ENCODE results near the gene C2orf68. TPM values are rescaled to one million over a fixed set of nuclear protein-coding genes. Genes with fewer than 3 reads are reported as not detected.

Gene C2orf68
- total and polyA plus RNA-seq, 2 of the 13 experiments (the other 11 are each of a cell fraction or from before 2014, with no cell fraction given), result 47.1 to 77.4 TPM

GRCh38 chr2:85578243-85579180 lies 33.4 kb downstream of the C2orf68 start (continued):
- TF ChIP-seq ZNF605 (CRISPR knock-in tag; IDR thresholded peaks at IDR 0.05), result no peak
- no peak for TF ChIP-seq KLF12 (CRISPR knock-in tag; IDR thresholded peaks at IDR 0.05; ENCODE audit: borderline replicate concordance)
- TF ChIP-seq, protein P1, sequence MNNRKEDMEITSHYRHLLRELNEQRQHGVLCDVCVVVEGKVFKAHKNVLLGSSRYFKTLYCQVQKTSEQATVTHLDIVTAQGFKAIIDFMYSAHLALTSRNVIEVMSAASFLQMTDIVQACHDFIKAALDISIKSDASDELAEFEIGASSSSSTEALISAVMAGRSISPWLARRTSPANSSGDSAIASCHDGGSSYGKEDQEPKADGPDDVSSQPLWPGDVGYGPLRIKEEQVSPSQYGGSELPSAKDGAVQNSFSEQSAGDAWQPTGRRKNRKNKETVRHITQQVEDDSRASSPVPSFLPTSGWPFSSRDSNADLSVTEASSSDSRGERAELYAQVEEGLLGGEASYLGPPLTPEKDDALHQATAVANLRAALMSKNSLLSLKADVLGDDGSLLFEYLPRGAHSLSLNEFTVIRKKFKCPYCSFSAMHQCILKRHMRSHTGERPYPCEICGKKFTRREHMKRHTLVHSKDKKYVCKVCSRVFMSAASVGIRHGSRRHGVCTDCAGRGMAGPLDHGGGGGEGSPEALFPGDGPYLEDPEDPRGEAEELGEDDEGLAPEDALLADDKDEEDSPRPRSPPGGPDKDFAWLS (CRISPR knock-in tag; IDR thresholded peaks at IDR 0.05; ENCODE audit: borderline replicate concordance), result no peak
- no peak for TF ChIP-seq ZNF264 (CRISPR knock-in tag; IDR thresholded peaks at IDR 0.05)
- TF ChIP-seq ZNF12 (CRISPR knock-in tag; IDR thresholded peaks at IDR 0.05), result no peak
- no peak for TF ChIP-seq GPBP1L1 (CRISPR knock-in tag; IDR thresholded peaks at IDR 0.05)
- peak; percentile 49; the same call in 1 of the 2 replicates for TF ChIP-seq ZNF543 (CRISPR knock-in tag; IDR thresholded peaks at IDR 0.05)
- TF ChIP-seq ZNF3 (CRISPR knock-in tag; IDR thresholded peaks at IDR 0.05), result no peak
- TF ChIP-seq KDM5B (CRISPR knock-in tag; IDR thresholded peaks at IDR 0.05; ENCODE audit: borderline replicate concordance), result no peak
- 0 out of 2 replicates have a peak, but pooled peaks have one; percentile 4 for TF ChIP-seq ZNF318 (CRISPR knock-in tag; IDR thresholded peaks at IDR 0.05)
- no peak for TF ChIP-seq ZNF883 (CRISPR knock-in tag; IDR thresholded peaks at IDR 0.05; ENCODE audit: not compliant biosample characterization)
- TF ChIP-seq NAIF1 (CRISPR knock-in tag; IDR thresholded peaks at IDR 0.05; ENCODE audit: borderline replicate concordance), result no peak
- no peak for TF ChIP-seq SMC3 (IDR thresholded peaks at IDR 0.05; ENCODE audit: low read length)
- TF ChIP-seq PAX8 (CRISPR knock-in tag; IDR thresholded peaks at IDR 0.05; ENCODE audit: borderline replicate concordance), result no peak
